ENCODE measurements around the gene OR2K2. TPM values are rescaled to one million over a fixed set of nuclear protein-coding genes. Genes with fewer than 3 reads are reported as not detected.

OR2K2 gene
- total and polyA plus RNA-seq, 2 experiments from 2014 or later, result not detected

GRCh38 chr9:111362526-111362925 is 32.5 kb upstream of the OR2K2 start:
- Mint-ChIP-seq H3K36me3 (ENCODE audit: low read depth) (peaks cover 50% of the 10 kb centered on the region; the same call in 2 of the 3 replicates), H3K4me1 (no peaks in the 10 kb centered on the region; the same call in 2 of the 3 replicates), H3K27me3 (ENCODE audit: insufficient read depth, low read depth, poor library complexity) (peaks cover under 1% of the 10 kb centered on the region), H3K27ac (no peak overlapping the region), H3K4me3 (no peak overlapping the region), H3K9me3 (no peaks in the 10 kb centered on the region)
- ATAC-seq (no peak), DNase-seq (ENCODE audit: low spot score) (no peak)
- Histone ChIP-seq H3K4me3 (no peak overlapping the region), H3K4me2 (no peak overlapping the region), H3K79me2 (replicated peaks; ENCODE audit: insufficient read depth) (no peaks in the 10 kb centered on the region), H2AFZ (no peak overlapping the region), H3K9me2 (ENCODE audit: insufficient read depth) (no peaks in the 10 kb centered on the region), H3K27me3 (ENCODE audit: insufficient read depth) (no peaks in the 10 kb centered on the region), H3F3A (replicated peaks; ENCODE audit: low read depth) (no peaks in the 10 kb centered on the region), H4K20me1 (replicated peaks; ENCODE audit: insufficient read depth) (no peaks in the 10 kb centered on the region), H3K36me3 (ENCODE audit: insufficient read depth) (peaks cover 24% of the 10 kb centered on the region), H3K27ac (ENCODE audit: low read depth) (no peak overlapping the region), H3K4me1 (ENCODE audit: insufficient read depth) (no peaks in the 10 kb centered on the region)
- TF ChIP-seq ZNF114 (CRISPR knock-in tag; IDR thresholded peaks at IDR 0.05), result no peak
- TF ChIP-seq, protein P1, sequence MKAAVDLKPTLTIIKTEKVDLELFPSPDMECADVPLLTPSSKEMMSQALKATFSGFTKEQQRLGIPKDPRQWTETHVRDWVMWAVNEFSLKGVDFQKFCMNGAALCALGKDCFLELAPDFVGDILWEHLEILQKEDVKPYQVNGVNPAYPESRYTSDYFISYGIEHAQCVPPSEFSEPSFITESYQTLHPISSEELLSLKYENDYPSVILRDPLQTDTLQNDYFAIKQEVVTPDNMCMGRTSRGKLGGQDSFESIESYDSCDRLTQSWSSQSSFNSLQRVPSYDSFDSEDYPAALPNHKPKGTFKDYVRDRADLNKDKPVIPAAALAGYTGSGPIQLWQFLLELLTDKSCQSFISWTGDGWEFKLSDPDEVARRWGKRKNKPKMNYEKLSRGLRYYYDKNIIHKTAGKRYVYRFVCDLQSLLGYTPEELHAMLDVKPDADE (IDR thresholded peaks at IDR 0.05), result no peak
- TF ChIP-seq ZNF331 (CRISPR knock-in tag; IDR thresholded peaks at IDR 0.05; ENCODE audit: low read depth), result no peak
- no peak for TF ChIP-seq EZH2phosphoT487 (IDR thresholded peaks at IDR 0.05; ENCODE audit: unreplicated experiment)
- TF ChIP-seq NANOG (IDR thresholded peaks at IDR 0.05; ENCODE audit: borderline replicate concordance), result no peak
- no peak for TF ChIP-seq EZH2 (IDR thresholded peaks at IDR 0.05; ENCODE audit: low read depth, unreplicated experiment)
- no peak for TF ChIP-seq JUNB (IDR thresholded peaks at IDR 0.05; ENCODE audit: unreplicated experiment)
- TF ChIP-seq POLR2AphosphoS5 (IDR thresholded peaks at IDR 0.05; ENCODE audit: low read depth), result no peak
- TF ChIP-seq, protein P2, sequence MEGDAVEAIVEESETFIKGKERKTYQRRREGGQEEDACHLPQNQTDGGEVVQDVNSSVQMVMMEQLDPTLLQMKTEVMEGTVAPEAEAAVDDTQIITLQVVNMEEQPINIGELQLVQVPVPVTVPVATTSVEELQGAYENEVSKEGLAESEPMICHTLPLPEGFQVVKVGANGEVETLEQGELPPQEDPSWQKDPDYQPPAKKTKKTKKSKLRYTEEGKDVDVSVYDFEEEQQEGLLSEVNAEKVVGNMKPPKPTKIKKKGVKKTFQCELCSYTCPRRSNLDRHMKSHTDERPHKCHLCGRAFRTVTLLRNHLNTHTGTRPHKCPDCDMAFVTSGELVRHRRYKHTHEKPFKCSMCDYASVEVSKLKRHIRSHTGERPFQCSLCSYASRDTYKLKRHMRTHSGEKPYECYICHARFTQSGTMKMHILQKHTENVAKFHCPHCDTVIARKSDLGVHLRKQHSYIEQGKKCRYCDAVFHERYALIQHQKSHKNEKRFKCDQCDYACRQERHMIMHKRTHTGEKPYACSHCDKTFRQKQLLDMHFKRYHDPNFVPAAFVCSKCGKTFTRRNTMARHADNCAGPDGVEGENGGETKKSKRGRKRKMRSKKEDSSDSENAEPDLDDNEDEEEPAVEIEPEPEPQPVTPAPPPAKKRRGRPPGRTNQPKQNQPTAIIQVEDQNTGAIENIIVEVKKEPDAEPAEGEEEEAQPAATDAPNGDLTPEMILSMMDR (conservative IDR thresholded peaks at IDR 0.05; ENCODE audit: low read depth in 2 of 2), result no peak
- no peak for TF ChIP-seq ZNF462 (CRISPR knock-in tag; IDR thresholded peaks at IDR 0.05)
- TF ChIP-seq REST (IDR thresholded peaks at IDR 0.05; ENCODE audit: unreplicated experiment), result no peak
- TF ChIP-seq CREB1 (CRISPR knock-in tag; IDR thresholded peaks at IDR 0.05; ENCODE audit: low read depth), result no peak
- TF ChIP-seq STAT1 (IDR thresholded peaks at IDR 0.05; ENCODE audit: unreplicated experiment), result no peak

Measured in GM23338 (cell line).